K562 (cell line): ENCODE measurements around the gene AK5.

Experiments
- GABPA ChIP-seq: fragments of 200-800 bp; sonication (Bioruptor generic); conservative IDR thresholded peaks from 2 replicates; pipeline ENCODE4 v1.6.1; 2016; ENCODE audit warnings: low read depth, missing genetic modification characterization, missing compliant biosample characterization
- MAFK ChIP-seq: IDR thresholded peaks from 2 replicates; pipeline ENCODE4 v1.6.1; 2011; ENCODE audit warnings: low read length, improper control_type of control experiment
- POU5F1 ChIP-seq: fragments of 150-350 bp; IDR thresholded peaks from 2 replicates; pipeline ENCODE4 v1.6.1; 2014; ENCODE audit warnings: borderline replicate concordance, low read length, low read depth, mild to moderate bottlenecking; ENCODE audit not compliant: partially characterized antibody
- RBBP5 ChIP-seq: fragments of 200-600 bp; sonication (generic); IDR thresholded peaks from 2 replicates; pipeline ENCODE4 v1.6.1; 2012; ENCODE audit warnings: borderline replicate concordance, mild to moderate bottlenecking, low read length, control low read depth, inconsistent platforms; ENCODE audit not compliant: insufficient read depth, poor library complexity, severe bottlenecking
- SPI1 ChIP-seq: IDR thresholded peaks from 2 replicates; pipeline ENCODE4 v1.6.1; 2011; ENCODE audit warnings: low read depth, low read length, control low read depth, borderline replicate concordance
- SRSF7 ChIP-seq: fragments of 200-400 bp; formaldehyde crosslinking; optimal IDR thresholded peaks from 2 replicates; pipeline ENCODE3; 2017; ENCODE audit warnings: mild to moderate bottlenecking, low read depth, low read length
- TAF7 ChIP-seq: fragments of 450-650 bp; IDR thresholded peaks from 2 replicates; pipeline ENCODE4 v1.6.1; 2016; ENCODE audit warnings: missing genetic modification characterization, missing compliant biosample characterization
- XRCC5 ChIP-seq: fragments of 200-400 bp; formaldehyde crosslinking; IDR thresholded peaks from 2 replicates; pipeline ENCODE4 v1.6.1; 2017; ENCODE audit warnings: low read depth, mild to moderate bottlenecking, low read length
- ZNF561 ChIP-seq: fragments of 450-650 bp; formaldehyde crosslinking; conservative IDR thresholded peaks from 2 replicates; pipeline ENCODE4 v1.4.0; 2020; ENCODE audit warnings: mild to moderate bottlenecking, moderate library complexity

GRCh38 chr1:77447669-77448068 lies 165.8 kb downstream of the AK5 start:
- TF ChIP-seq RBBP5: no peak
- TF ChIP-seq XRCC5: no peak
- TF ChIP-seq MAFK: no peak
- TF ChIP-seq GABPA (tag): no peak
- TF ChIP-seq SRSF7: no peak
- no peak for TF ChIP-seq ZNF561 (CRISPR knock-in tag)
- TF ChIP-seq TAF7 (tag): no peak
- no peak for TF ChIP-seq POU5F1
- no peak for TF ChIP-seq SPI1
